Upper lobe of left lung (tissue), 4 donors: ENCODE results near the gene CHRNA4.

Source experiments
- POLR2A ChIP-seq, 4 donors: fragments of 450-650 bp; IDR thresholded peaks; one replicate each; pipeline ENCODE4 v1.5.1; 2016 to 2017; ENCODE audit warnings: antibody characterized with exemption in 4 of 4, mild to moderate bottlenecking in 2 of 4
- TF ChIP-seq, protein P1 (sequence below), 6 experiments: fragments of 450-650 bp in 4 of 6; fragments of 200-600 bp in 2 of 6; sonication (generic) in 2 of 6; IDR thresholded peaks; one replicate each; pipeline ENCODE4 v1.5.1; 2016 to 2019; ENCODE audit warnings: antibody characterized with exemption in 6 of 6

DNA sequence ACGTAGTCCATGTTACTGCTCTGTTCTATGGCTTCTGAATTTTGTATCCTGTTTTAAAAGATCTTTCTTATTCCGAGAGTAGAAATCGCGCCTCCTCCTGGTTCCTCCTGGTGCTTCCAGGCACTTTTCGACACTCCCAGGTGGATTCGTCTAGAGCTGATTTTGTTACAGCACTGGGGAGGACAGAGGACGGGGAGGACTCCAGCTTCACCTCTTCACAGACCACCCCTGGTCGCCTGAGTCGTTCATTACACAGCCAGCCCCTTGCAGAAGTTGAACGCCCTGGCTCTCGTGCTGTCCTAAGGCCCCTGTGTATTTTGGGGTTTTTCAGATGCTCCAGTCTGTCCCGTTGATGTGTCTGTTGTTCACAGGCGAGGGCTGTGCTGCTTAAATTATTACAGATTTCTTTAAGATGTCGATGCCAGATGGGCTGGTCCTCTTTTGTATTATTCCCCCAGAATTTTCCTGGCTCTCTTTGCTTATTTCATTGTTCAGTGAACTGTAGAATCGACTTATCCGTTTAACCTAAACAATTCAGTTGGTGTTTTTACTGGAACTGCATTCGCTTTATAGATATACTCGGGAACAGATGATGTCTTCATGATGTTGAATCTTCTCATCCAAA is 37.7 kb downstream of the CHRNA4 start:
- TF ChIP-seq, protein P1, sequence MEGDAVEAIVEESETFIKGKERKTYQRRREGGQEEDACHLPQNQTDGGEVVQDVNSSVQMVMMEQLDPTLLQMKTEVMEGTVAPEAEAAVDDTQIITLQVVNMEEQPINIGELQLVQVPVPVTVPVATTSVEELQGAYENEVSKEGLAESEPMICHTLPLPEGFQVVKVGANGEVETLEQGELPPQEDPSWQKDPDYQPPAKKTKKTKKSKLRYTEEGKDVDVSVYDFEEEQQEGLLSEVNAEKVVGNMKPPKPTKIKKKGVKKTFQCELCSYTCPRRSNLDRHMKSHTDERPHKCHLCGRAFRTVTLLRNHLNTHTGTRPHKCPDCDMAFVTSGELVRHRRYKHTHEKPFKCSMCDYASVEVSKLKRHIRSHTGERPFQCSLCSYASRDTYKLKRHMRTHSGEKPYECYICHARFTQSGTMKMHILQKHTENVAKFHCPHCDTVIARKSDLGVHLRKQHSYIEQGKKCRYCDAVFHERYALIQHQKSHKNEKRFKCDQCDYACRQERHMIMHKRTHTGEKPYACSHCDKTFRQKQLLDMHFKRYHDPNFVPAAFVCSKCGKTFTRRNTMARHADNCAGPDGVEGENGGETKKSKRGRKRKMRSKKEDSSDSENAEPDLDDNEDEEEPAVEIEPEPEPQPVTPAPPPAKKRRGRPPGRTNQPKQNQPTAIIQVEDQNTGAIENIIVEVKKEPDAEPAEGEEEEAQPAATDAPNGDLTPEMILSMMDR (IDR thresholded peaks at IDR 0.05), result no peak
- no peak for TF ChIP-seq POLR2A (IDR thresholded peaks at IDR 0.05)
